Fibroblast of the aortic adventitia (primary cell): ENCODE results near the gene ZDHHC21. TPM values are rescaled to one million over a fixed set of nuclear protein-coding genes. Genes with fewer than 3 reads are reported as not detected.

Experiments
- DNase-seq: peaks from one replicate; pipeline ENCODE4 v3.0.0-alpha.2; 2010; ENCODE audit warnings: low read depth
- H3K4me3 ChIP-seq: 2 replicates; pipeline ENCODE4 v1.5.1; 2011; ENCODE audit warnings: low read depth, mild to moderate bottlenecking, control low read depth, low read length, moderate library complexity
- total RNA-seq: library from RNA; depleted of rRNA; stranded (reverse); fragments of >200 nt; gene quantifications from 2 replicates; pipeline ENCODE4 v1.2.3, GENCODE V29; 2012; ENCODE audit warnings: low replicate concordance
- TF ChIP-seq, protein P1 (sequence below): IDR thresholded peaks from 2 replicates; pipeline ENCODE4 v1.5.1; 2011; ENCODE audit warnings: mild to moderate bottlenecking, low read length, control low read depth, inconsistent platforms; ENCODE audit not compliant: insufficient read depth

ZDHHC21 gene
- total RNA-seq, 1 donor, result 11.8 TPM

DNA sequence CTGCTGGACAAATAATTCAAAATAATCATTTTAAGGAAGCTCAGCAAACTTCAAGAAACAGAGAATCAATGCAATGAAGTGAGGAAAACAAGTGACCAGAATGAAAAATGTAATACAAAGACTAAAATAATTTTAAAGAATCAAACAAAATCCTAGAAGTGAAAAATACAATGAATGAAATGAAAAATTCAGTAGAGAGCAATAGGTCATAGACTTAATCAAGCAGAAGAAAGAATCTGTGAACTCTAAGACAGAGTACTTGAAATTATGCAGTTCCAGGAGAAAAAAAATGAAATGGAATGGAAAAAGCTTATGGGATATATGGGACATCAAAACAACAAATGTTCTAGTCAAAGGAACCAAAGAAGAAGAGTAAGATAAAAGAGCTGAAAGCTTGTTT lies 11.8 kb upstream of the ZDHHC21 start:
- H3K4me3 ChIP-seq, result no peak overlapping the region
- TF ChIP-seq, protein P1, sequence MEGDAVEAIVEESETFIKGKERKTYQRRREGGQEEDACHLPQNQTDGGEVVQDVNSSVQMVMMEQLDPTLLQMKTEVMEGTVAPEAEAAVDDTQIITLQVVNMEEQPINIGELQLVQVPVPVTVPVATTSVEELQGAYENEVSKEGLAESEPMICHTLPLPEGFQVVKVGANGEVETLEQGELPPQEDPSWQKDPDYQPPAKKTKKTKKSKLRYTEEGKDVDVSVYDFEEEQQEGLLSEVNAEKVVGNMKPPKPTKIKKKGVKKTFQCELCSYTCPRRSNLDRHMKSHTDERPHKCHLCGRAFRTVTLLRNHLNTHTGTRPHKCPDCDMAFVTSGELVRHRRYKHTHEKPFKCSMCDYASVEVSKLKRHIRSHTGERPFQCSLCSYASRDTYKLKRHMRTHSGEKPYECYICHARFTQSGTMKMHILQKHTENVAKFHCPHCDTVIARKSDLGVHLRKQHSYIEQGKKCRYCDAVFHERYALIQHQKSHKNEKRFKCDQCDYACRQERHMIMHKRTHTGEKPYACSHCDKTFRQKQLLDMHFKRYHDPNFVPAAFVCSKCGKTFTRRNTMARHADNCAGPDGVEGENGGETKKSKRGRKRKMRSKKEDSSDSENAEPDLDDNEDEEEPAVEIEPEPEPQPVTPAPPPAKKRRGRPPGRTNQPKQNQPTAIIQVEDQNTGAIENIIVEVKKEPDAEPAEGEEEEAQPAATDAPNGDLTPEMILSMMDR, result no peak
- DNase-seq, result no peak

DNA sequence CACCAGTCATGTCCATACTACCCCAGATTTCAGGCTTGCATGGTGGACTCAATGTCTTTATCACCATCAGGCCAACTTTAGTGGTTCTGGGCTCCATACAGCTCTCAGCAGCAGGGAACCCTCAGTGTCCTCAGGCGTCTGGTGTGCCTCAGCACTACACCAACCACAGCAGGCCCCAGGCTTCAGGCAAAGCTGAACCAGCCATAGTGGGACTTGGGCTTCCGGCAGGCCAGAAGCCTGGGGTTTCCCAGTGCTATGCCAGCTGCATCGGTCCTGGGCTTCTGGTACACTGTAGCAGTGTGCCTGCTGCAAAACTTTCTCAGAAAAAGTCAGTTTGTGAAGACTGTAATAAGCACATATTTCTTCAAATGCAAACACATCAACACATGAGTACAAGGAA lies 11.0 kb upstream of the ZDHHC21 start:
- no peak for DNase-seq
- TF ChIP-seq, protein P1, result no peak
- no peak overlapping the region for H3K4me3 ChIP-seq

DNA sequence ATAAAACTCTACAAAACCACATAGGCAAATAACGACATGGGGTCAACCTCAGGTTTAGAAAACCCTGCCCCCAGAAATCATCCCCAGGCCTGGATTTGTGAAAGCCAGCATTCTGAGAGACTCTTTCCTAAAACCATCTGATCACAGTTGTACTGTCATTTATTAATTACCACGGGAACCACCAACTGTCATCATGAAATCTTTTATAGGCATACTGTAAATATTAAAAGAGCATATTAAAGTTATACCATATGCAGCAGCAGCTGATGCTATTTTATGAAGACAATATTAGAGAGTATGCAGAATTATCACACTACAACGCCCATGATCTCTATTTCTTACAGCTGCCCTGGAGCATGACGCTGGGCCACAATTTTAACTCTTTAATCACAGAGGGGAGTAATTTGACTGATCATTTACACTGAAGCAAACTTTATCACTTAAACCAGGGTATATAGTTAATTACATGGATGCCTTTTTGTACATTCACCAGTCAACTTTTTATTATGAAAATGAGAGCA lies 9.0 kb upstream of the ZDHHC21 start:
- TF ChIP-seq, protein P1, result no peak
- no peak for DNase-seq
- no peak overlapping the region for H3K4me3 ChIP-seq

DNA sequence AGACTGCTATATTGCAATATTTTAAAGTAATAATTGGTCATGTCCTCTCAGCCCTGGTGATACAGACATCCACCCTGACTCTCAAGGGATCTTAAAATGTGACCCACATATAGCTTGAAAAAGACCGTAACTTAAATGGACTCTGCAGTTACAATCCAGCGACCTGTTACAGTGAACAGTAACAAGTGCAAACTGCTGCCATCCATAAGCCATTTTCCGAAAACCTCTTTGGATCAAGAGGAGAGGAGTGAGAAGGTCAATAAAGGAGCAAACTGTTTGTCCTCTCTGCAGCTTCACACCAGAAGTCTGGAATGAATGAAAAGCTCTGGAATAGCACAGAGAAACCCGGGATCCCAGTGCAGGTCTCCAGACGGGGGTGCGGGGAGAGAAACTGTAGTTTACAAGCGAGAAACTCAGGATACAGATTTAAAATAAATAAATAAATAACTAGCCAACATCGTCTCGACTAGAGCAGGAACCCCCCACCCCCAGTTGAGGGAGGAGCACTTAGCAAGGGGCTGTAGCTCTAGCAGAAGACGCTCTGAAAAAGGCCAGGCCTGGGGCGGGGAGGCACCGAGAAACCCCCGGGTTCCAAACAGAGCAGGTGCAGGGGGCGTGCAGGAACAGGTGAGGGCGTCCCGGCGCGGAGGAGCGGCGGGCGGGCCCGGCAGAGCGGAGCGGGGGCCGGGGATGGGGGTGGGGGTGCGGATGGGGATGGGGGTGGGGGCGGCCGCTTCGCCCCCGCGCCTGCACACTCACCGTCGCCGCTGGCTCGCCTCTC lies 572 bp downstream of the ZDHHC21 start:
- H3K4me3 ChIP-seq, result peak overlapping the region; percentile 89
- TF ChIP-seq, protein P1, result no peak
- peak; percentile 15 for DNase-seq

DNA sequence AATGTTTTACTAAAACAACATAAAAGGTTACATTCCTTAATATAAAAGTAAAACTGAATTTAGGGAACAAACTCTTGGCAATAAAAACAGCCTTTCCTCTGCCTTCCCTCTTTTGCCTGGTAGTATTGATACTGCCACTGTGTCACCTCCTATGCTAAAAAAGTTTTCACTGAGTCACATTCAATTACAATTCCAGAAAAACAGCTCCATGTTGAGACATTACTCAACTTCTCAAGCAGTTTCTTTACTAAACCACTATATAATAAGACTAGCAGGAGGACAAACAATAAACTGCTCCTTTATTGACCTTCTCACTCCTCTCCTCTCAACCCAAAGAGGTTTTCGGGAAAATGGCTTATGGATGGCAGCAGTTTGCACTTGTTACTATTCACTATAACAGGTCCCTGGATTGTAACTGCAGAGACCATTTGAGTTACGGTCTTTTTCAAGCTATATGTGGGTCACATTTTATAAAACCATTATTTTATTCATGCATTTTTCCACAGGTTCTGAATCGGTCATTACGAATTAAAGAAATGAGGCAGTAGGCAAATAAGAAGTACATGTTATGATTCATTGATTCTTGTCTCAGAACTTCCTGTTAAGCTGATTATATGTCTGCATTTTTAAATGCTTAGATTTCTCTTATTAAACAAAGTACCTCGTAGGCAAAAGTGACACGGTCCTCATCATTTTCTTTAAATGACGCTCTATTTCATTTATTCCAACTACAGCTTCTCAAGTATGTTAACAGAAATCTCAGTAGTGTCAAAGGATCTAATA lies 2.1 kb downstream of the ZDHHC21 start:
- DNase-seq, result no peak
- H3K4me3 ChIP-seq, result no peak overlapping the region

DNA sequence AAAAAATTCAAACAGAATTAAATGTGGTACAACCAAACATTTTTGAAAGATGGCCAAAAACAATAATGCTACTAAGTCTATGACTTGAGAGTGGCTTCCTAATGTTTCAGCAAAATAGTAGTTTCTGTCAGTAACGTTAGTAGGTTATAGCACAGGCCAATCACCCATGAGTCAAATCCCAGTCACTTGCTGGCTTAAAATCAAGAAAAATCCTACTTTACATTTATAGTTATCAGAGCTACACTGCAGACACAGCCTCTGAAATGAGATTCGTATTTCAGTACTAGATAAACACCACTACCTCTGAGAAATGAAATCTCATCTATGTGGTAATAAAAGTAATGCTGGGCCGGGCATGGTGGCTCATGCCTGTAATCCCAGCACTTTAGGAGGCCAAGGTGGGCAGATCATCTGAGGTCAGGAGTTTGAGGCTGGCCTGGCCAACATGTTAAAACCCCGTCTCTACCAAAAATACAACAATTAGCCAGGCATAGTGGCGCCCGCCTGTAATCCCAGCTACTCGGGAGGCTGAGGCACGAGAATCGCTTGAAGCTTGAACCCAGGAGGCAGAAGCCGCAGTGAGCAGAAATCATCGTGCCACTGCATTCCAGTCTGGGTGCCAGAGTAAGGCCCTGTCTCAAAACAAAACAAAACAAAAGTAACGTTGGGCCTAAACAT lies 6.1 kb downstream of the ZDHHC21 start:
- DNase-seq, result peak; percentile 82
- no peak overlapping the region for H3K4me3 ChIP-seq
- TF ChIP-seq, protein P1, result no peak

More for the DNA sequence above, 2.1 kb downstream of the ZDHHC21 start:
- TF ChIP-seq, protein P1, result no peak
